Inflammatory macrophage treated with lipopolysaccharide for 4 hours (primary cell): ENCODE results near the gene MAST2.
"Not testable (repeated sequence)": the region's sequence is repeated elsewhere in the genome, so short reads cannot be mapped to it uniquely, and the experiment has no call there.

Source experiments
- DNase-seq: peaks from one replicate; pipeline ENCODE4 v3.0.0-alpha.2; 2020

MAST2 gene

DNA sequence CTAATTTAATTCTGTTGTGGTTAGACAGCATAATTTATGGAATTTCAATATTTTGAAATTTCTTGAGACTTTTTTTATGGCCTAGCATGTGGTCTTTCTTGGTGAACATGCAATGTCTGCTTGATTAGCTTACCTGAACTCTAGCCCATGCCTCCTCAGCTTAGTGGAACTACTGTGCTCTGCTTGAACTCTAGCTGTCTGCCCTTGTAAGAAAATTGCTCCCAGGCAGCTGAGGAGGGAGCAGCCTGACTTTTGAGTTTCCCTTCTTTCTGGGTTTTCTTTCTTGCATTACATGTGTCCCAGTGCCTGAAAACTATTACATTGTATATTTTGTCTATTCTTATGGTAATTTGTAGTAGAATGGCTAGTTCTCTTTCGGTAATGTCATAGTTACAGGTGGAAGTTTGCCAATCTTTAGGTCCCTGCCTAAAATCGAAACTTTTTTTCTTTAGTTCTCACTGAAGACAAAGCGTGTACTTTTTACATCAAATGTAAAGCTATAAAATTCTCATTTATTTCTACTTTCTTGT lies 105.3 kb downstream of the MAST2 start:
- no peak for DNase-seq

DNA sequence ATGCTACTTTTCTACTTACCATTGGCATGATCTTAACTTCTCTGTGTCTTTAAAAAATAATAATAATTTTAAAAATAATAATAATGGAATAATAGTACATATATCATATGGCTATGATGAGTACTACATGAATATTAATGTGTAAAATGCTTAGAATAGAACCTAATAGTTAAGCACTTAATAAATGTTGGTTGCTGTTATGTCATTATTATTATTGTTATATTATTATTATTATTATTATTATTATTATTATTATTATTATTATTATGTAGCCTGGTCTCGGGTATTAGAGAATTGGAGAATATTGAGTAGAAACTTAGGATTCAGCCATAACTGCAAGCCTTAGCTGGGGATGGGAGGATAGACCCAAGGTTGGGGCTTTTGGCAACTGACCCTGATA lies 108.2 kb downstream of the MAST2 start:
- no peak for DNase-seq

DNA sequence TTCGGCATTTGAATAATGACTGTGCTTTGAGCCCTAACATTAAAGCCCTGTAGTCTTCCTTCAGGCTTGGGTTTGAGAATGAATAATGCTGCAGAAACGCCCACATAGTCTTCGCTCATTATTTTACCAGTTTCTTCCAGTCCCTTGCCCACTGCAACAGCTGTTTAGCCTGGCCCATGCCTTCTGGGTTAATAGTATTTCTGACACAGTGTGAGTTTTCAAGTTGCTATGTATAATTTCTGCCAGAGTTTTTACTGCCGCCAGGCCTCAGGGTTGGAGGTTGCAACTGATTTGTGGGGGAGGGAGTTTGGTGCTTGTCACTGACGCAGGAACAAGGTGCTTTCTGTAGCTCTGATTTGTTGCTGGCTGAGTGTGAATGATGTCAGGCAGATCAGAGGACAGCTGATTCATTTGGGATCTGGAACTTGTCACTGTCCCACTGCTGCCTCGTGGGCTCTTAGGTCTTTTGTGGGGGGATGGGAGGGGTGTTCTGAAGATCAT lies 109.8 kb downstream of the MAST2 start:
- no peak for DNase-seq

DNA sequence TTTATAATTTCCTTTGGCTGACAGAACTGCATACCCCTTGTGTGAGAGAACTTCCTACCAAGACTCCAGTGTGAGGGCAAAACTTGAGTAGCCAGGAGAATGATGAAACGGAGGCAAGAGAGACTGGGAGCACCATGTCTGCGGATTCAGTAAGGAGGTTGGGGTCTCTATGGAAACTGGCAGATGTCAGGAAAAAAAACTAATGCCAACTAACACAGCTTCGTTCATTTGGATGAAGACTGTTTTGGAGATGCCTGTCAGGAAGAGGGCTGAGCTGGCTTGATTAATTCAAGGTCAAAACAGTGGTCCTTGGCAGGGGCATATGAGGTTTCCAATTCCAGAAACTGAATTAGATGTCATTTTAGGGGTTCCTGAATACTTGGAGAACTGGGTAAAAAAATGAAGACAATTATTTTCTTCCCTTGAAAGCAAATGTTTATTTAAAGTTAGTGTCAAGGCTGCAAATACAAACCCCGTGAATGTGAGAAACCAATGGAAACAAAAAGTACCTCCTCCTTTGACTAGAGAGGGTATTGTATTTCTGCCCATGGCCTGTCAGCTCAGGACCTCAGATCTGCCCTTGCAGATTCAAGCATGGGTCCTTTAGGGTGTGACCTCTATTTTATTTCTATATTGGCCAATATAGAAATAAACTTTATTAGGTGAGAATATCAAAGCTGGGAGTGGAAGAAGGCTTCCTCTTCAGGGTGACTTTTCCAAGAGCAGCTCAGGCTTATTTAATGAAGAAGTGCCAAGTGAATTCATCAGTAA lies 110.5 kb downstream of the MAST2 start:
- no peak for DNase-seq

DNA sequence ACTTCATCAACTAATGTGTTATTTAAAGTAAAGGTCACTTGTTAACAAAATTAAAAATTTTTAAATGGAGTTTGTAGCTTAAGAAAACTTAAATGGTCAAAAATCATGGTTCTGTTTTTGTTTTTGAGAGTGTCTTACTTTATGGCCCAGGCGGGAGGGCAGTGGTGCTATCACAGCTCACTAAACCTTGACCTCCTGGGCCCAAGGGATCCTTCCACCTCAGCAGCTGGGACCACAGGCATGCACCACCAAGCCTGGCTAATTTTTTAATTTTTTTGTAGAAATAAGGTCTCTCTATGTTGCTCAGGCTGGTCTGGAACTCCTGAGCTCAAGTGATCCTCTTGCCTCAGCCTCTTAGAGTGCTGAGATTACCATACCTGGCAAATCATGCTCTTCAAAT lies 111.4 kb downstream of the MAST2 start:
- DNase-seq, result no peak

DNA sequence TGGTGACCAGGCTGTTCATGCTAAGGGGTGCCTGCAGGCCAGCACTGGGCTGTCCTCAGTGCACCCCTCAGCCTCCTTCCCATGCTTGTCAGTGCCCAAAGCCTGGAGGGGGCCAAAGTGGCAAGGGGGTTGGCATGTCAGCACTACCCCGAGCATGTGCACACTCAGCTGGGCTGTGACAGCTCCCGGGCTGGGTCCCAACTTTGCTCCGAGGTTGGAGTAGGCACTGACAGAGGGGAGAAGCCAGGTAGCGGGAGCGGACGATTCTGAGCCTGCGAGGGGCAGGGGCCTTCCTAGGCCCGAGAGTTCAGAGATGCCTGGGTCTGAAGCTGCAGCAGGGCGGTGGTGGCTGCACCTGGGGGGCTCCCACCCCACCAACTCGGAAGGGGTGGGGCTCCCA lies 119.0 kb downstream of the MAST2 start:
- DNase-seq, result no peak

DNA sequence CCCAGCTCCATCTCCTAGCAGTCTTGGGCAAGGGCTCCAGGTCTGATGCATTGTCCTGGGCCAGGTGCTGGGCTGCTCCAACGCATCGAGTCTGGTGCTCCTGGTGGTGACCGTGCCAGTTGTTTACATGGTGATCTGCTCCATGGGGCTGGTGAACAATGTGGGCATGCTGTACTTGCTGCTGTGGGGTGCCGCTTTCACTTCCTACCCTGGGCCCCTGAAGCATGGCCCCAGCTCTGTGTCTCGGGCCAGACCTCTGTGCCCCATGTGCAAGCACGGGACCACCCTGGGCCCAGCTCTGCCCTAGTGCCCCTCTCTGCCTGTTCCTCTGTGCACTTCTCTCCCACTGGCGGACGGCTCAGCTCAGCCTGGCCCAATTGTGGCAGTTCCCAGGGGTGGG lies 119.4 kb downstream of the MAST2 start:
- no peak for DNase-seq

DNA sequence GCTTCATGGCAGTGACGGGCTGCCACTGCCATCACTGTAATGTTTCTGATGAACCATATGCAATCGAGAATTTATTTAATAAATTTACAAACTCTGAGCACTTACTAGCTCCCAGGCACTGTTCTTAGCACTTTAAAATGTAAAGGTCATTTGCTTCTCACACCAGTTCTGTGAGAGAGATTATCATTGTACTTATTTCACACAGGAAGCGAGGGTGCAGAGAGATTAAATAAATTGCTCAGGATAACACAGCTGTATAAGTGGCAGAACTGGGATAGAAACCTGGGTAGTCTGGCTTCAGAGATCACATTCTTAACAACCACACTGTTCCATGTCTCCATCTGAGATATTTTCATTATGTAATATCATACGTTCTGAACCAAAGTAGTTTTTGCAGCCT lies 119.9 kb downstream of the MAST2 start:
- no peak for DNase-seq

DNA sequence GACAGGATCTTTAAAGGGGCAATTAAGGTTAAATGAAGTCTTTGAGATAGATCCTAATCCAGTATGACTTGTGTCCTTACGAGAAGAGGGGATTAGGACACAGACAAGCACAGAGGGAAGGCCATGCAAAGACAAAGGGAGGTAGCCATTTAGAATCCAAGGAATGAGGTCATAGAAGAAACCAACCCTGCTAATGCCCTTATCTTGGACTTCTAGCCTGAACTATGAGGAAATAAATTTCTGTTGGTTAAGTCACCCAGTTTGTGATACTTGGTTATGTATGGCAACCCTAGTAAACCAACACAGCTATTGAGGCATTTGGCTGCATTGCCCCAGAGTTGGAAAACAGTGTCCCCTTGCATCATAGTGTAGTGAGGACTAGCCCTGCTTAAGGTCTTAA lies 121.3 kb downstream of the MAST2 start:
- DNase-seq, result no peak

DNA sequence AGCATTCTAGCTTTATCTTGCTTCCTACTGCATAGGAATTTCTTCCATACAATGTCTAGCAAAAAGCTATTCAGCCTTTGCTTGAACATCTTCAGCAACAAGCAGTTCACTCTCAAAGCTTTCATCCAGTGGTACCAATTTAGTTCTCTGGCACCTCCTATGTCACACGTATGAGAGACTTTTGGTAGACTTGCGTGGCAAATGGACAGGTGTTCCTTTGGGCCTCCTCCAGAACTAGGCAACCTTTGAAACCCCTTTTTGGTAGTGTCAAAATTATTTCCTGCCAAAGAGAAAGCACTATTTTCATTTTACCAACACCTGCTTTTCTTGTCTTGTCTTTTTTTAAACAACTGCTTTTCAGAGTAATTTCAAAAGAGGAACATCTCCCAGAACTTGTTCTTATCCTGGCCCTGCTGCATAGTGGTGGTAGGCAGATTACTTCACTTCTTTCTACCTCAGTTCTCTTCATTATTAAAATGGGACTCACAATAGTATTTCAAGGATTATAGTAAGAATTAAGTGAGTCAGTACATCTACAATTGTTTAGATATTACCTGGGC lies 122.4 kb downstream of the MAST2 start:
- no peak for DNase-seq

DNA sequence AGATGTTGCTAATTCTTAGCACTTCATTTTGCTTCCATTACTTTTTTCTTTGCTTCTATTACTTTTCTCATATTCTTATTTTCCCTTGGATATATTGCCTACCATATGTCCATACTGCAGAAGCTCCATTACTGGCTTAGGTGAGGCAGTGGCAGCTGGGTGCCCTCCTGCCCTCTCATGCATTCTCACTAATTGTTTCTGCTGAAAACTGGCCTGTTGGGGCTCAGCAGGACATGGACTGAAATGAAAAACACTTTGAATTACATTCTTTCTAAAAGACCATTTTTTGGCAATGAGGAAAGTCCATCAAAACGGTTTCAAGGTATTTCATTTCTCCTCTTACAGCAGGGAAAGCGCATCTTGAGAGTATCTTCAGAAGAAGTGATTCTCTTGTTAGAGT lies 122.9 kb downstream of the MAST2 start:
- DNase-seq, result no peak

DNA sequence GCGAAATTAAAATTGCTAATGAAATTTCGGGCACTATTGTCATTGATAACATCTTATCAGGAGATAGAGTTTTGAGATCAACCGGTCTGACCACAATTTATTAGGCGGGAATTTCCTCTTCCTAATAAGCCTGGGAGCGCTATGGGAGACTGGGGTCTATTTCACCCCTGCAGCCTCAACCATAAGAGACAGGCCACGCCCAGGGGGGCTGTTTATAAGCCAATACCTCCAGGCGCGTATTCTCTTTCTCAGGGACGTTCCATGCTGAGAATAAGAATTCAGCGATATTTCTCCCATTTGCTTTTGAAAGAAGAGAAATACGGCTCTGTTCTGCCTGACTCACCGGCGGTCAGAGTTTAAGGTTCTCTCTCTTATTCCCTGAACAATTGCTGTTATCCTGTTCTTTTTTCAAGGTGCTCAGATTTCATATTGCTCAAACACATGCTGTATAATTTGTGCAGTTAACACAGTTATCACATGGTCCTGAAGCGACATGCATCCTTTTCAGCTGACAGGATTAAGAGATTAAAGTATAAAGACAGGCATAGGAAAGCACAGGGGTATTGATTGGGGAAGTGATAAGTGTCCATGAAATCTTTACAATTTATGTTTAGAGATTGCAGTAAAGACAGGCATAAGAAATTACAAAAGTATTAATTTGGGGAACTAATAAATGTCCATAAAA lies 124.0 kb downstream of the MAST2 start:
- DNase-seq, result not testable (repeated sequence)

DNA sequence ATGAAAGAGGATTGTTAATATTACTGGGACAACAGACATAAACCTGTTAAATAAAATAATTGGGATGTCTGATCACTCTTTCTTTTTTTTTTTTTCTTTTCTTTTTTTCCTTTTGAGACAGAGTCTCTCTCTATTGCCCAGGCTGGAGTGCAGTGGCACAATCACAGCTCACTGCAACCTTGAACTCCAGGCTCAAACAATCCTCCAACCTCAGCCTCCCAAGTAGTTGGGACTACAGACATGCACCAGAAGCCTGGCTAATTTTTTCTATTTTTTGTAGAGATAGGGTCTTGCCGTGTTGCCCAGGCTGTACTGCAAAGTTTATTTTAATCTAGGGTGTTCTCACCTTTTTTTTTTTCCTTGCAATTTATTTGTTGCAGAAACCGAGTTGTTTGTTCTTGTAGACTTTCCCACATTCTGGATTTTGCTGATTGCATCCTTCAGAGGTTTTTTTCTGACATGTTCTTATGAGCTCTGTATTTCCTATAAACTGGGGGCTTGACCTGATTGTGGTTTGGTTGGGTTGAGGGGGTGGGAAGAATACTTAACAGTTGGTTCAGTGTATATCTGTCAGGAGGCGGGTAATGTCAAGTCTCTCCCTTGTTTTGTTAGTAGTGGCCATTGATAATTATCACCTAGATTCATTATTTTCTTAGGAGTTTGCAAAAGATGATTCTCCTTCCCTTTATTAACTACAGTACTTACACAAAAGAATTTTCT lies 125.2 kb downstream of the MAST2 start:
- DNase-seq, result no peak

DNA sequence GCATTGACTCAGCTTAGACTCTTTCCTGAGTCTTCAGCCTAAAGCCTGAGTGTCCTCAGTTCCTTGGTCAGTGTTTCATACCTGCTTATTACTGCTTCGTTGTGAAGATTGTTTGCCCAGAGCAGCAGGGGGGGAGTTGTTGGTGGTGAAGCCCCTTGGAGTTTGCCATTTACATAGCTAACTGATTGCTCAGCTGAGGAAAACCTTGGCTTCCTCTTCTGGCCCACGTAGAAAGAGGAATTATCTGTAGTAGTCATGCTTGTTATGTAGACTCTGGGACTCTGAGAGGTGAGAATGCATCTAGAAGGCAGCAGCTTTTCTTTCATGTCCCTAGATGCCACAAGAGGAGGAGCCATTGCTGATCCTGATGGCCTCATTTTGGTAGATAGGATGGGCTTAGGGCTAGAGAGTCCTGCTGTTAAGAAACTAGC lies 125.9 kb downstream of the MAST2 start:
- peak; percentile 30 for DNase-seq

DNA sequence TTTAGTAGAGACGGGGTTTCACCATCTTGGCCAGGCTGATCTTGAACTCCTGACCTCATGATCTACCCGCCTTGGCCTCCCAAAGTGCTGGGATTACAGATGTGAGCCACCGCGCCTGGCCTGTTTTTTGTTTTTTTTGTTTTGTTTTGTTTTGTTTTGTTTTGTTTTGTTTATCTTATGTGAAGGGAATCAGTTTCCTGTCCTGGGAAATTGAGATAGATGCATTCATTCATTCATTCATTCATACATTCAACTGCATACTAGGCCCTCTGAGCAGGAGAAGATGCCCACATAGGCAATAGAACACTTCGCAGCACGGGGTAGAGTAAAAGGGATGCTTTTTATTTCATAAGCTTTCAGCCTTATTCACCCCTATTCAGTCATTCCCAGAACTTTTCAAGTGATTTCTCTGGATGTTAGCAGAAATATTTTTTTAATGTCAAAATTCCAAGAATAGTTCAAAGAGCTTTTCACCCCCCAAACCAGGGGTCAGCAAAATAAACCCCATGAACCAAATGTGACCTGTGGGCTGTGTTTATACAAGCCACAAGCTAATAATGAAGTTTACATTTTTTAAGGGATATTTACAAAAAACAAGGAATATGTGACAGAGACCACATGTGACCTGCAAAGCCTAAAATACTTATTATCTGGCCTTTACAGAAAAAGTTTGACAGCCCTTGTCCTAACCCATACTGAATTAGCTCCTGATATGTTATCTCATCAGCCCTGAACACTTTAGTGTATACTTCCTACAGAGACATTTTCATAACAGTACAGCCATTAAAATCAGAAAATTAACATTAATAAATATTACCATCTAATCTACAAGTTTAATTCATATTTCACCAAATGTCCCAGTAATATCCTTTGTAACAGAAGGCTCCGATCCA lies 127.1 kb downstream of the MAST2 start:
- DNase-seq, result no peak

DNA sequence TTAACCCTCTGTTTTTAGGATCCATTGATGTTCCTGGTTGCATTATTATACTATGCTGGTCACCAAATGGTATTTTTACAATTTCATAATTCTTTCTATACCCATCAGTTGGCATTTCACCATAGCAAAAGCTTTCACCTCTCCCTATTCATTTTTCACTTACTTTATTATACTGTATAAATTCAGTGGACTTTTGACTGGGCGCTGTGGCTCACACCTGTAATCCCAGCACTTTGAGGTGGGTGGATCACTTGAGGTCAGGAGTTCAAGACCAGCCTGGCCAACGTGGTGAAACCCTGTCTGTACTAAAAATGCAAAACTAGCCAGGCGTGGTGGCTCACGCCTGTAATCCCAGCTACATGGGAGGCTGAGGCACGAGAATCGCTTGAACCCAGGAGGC lies 128.8 kb downstream of the MAST2 start:
- not testable (repeated sequence) for DNase-seq

DNA sequence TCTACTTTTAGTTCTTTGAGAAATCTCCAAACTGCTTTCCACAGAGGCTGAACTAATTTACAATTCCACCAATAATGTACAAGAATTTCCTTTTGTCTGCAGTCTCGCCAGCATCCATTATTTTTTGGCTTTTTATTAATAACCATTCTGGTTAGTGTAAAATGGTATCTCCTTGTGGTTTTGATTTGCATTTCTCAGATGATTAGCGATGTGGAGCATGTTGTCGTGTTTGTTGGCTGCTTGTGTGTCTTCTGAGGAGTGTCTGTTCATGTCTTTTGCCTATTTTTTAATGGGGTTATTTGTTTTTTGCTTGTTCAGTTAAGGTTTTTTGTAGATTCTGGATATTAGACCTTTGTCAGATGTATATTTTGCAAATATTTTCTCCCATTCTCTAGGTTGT lies 131.5 kb downstream of the MAST2 start:
- DNase-seq, result no peak

DNA sequence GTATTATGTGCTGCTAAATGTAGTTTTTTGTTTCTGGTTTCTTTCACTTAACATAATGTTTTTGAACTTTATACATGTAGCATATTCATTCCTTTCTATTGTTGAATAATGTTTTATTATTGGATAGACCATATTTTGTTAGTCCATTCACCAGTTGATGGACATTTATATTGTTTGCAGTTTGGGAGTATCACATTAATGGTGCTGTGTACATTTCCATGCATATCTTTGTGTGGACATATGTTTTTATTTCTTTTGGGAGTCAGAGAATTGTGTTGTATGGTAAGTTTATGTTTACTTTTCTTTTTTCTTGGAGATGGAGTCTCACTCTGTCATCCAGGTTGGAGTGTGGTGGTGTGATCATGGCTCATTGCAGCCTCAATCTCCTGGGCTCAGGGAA lies 134.6 kb downstream of the MAST2 start:
- DNase-seq, result no peak

DNA sequence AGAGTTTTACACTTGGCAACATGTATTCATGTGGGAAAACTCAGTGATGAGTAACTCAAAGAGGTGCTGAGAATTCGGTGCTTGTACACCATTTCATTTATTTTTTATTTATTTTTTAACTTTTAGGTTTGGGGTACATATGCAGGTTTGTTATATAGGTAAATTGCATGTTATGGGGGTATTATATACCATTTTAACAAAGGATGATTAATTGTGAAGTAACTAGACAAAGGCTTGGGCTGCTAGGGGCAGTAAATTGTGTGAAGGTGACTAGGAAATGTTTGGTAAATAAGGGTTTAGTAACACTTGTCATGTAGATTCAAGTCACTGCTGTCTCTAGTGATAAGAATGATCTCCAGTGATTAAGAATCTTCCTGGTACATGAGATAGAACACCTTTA lies 139.0 kb downstream of the MAST2 start:
- DNase-seq, result no peak

DNA sequence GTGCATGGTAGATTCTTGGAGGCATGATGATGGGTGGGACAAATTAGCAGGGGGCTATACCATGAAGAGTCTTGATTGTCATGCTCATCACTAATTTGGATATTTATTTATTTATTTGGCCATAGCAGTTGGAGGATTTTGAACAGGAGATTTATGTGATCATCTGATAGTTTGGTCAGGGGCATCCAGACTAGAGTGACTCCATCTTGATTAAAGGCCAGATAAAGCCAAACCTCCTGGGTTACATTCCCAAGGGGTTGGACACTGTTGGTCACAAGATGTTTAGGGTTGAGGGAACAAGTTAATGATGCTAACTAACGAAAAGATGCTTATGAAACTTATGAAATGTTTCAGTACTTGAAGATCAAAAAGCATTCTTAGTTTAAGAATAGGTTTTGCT lies 139.8 kb downstream of the MAST2 start:
- no peak for DNase-seq

DNA sequence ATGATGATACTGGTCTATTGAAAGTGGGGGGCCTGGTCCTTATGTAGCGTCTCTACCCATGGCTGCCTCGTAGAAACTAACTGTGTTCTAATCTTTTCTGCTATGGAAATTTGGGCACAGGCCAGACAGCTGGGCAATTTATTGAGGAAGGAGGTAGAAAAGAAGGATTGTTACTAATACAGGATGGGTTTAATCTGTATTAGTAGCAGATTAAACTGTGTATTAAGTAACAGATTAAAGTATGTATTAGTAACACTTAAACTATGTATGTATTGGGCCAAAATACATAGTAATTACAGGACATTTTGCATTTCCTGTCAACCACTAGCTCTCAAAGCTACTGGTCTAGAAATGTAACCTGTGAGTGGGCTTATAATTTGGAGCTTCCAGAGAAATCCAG lies 142.0 kb downstream of the MAST2 start:
- DNase-seq, result no peak

DNA sequence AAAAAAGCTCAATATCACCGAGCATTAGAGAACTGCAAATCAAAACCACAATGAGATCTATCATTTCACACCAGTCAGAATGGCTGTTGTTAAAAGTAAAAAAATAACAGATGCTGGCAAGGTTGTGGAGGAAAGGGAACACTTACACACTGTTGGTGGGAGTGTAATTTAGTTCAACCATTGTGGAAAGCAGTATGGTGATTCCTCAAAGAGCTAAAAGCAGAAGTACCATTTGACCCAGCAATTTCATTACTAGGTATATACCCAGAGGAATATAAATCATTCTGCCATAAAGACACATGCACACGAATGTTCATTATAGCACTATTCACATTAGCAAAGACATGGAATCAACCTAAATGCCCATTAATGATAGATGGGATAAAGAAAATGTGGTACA lies 146.1 kb downstream of the MAST2 start:
- DNase-seq, result not testable (repeated sequence)
